DOHH2 (cell line): ENCODE measurements around the gene ATR.
"Not testable (repeated sequence)": the region's sequence is repeated elsewhere in the genome, so short reads cannot be mapped to it uniquely, and the experiment has no call there.

Experiments
- H3F3A ChIP-seq: fragments of 200-600 bp; sonication (generic), shearing (Covaris generic); 2 replicates; pipeline ENCODE4 v1.6.0; 2016; ENCODE audit warnings: antibody characterized with exemption, mild to moderate bottlenecking; ENCODE audit not compliant: control insufficient read depth, insufficient read depth
- H3K27ac ChIP-seq: fragments of 200-600 bp; sonication (generic); 2 replicates; pipeline ENCODE4 v1.5.1; 2014; ENCODE audit warnings: low read depth, mild to moderate bottlenecking, low read length, moderate library complexity
- H3K27me3 ChIP-seq: fragments of 200-600 bp; sonication (generic); 2 replicates; pipeline ENCODE4 v1.6.1; 2014; ENCODE audit warnings: mild to moderate bottlenecking, low read length, mixed read lengths; ENCODE audit not compliant: control insufficient read depth
- H3K36me3 ChIP-seq: fragments of 200-600 bp; sonication (generic); 2 replicates; pipeline ENCODE4 v1.6.1; 2014; ENCODE audit warnings: mild to moderate bottlenecking, low read length, moderate library complexity, mixed read lengths; ENCODE audit not compliant: control insufficient read depth
- H3K4me1 ChIP-seq: fragments of 200-600 bp; sonication (generic); 2 replicates; pipeline ENCODE4 v1.6.1; 2014; ENCODE audit warnings: mild to moderate bottlenecking, low read length, mixed read lengths; ENCODE audit not compliant: control insufficient read depth
- H3K4me2 ChIP-seq: fragments of 200-600 bp; sonication (generic); 2 replicates; pipeline ENCODE4 v1.6.0; 2014; ENCODE audit warnings: mild to moderate bottlenecking, low read length, moderate library complexity
- H3K4me3 ChIP-seq: fragments of 200-600 bp; sonication (generic); 2 replicates; pipeline ENCODE4 v1.5.1; 2014; ENCODE audit warnings: mild to moderate bottlenecking, low read length, mixed read lengths
- H3K79me2 ChIP-seq: fragments of 200-600 bp; sonication (generic); 2 replicates; pipeline ENCODE4 v1.6.1; 2014; ENCODE audit warnings: mild to moderate bottlenecking, low read length, mixed read lengths; ENCODE audit not compliant: control insufficient read depth
- H3K9me2 ChIP-seq: fragments of 200-600 bp; sonication (generic); replicated peaks from 2 replicates; pipeline ENCODE4 v1.6.1; 2014; ENCODE audit warnings: mild to moderate bottlenecking, low read length, mixed read lengths; ENCODE audit not compliant: control insufficient read depth
- H3K9me3 ChIP-seq: fragments of 200-600 bp; sonication (generic); 2 replicates; pipeline ENCODE4 v1.6.1; 2014; ENCODE audit warnings: antibody characterized with exemption, low read length, mixed read lengths; ENCODE audit not compliant: control insufficient read depth, insufficient read depth
- H4K20me1 ChIP-seq: fragments of 200-600 bp; sonication (generic); 2 replicates; pipeline ENCODE4 v1.6.0; 2014; ENCODE audit warnings: low read depth, mild to moderate bottlenecking, antibody characterized with exemption, low read length, moderate library complexity; ENCODE audit not compliant: control insufficient read depth, insufficient read depth
- EZH2phosphoT487 ChIP-seq: fragments of 200-600 bp; sonication (generic); IDR thresholded peaks from 2 replicates; pipeline ENCODE4 v1.6.1; 2017; ENCODE audit warnings: borderline replicate concordance, mild to moderate bottlenecking, antibody characterized with exemption, low read length, moderate library complexity, mixed read lengths
- TF ChIP-seq, protein P1 (sequence below): fragments of 200-600 bp; sonication (generic); IDR thresholded peaks from one replicate; pipeline ENCODE4 v1.5.1; 2014; ENCODE audit warnings: antibody characterized with exemption, mild to moderate bottlenecking, low read depth, low read length; ENCODE audit not compliant: poor library complexity, severe bottlenecking

The ATR gene

GRCh38 chr3:142560118-142560517, 18.4 kb downstream of the ATR start:
- H3K27me3 ChIP-seq = no peaks in the 10 kb centered on the region
- no peaks in the 10 kb centered on the region for H3K79me2 ChIP-seq
- H3K4me2 ChIP-seq = no peak overlapping the region
- no peaks in the 10 kb centered on the region for H4K20me1 ChIP-seq
- H3K36me3 ChIP-seq = peaks cover 67% of the 10 kb centered on the region
- TF ChIP-seq, protein P1, sequence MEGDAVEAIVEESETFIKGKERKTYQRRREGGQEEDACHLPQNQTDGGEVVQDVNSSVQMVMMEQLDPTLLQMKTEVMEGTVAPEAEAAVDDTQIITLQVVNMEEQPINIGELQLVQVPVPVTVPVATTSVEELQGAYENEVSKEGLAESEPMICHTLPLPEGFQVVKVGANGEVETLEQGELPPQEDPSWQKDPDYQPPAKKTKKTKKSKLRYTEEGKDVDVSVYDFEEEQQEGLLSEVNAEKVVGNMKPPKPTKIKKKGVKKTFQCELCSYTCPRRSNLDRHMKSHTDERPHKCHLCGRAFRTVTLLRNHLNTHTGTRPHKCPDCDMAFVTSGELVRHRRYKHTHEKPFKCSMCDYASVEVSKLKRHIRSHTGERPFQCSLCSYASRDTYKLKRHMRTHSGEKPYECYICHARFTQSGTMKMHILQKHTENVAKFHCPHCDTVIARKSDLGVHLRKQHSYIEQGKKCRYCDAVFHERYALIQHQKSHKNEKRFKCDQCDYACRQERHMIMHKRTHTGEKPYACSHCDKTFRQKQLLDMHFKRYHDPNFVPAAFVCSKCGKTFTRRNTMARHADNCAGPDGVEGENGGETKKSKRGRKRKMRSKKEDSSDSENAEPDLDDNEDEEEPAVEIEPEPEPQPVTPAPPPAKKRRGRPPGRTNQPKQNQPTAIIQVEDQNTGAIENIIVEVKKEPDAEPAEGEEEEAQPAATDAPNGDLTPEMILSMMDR = no peak
- no peak for TF ChIP-seq EZH2phosphoT487
- H3K4me3 ChIP-seq = no peak overlapping the region
- no peaks in the 10 kb centered on the region for H3K9me3 ChIP-seq
- no peaks in the 10 kb centered on the region for H3K9me2 ChIP-seq
- H3F3A ChIP-seq = no peaks in the 10 kb centered on the region
- H3K4me1 ChIP-seq = no peaks in the 10 kb centered on the region
- H3K27ac ChIP-seq = no peak overlapping the region

DNA sequence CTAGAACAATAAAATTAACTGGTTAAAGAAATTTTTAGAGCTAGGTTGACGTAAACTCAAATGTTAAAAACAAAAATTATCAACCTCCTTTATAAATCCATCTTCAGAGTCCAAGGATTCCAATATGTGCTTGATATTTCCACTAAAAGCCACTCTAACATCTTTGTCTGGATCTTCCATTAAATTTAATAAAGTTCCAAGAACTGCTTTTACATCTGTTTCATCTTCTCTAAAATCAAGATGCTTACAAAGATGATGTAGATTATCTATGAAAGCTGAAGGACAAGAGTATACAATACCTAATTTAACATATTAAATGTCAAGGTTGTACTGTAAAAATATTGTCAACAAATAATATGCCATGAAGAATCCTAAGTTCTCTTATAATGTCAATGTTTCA, 24.8 kb downstream of the ATR start:
- Histone ChIP-seq H3K79me2 (no peaks in the 10 kb centered on the region), H3K4me1 (no peaks in the 10 kb centered on the region), H3K9me3 (no peaks in the 10 kb centered on the region), H3K4me3 (no peak overlapping the region), H3K27me3 (no peaks in the 10 kb centered on the region), H3K4me2 (no peak overlapping the region), H3K27ac (no peak overlapping the region), H3K9me2 (no peaks in the 10 kb centered on the region), H4K20me1 (no peaks in the 10 kb centered on the region), H3F3A (no peaks in the 10 kb centered on the region), H3K36me3 (peaks cover 80% of the 10 kb centered on the region)
- TF ChIP-seq, protein P1 = no peak
- TF ChIP-seq EZH2phosphoT487 = no peak

DNA sequence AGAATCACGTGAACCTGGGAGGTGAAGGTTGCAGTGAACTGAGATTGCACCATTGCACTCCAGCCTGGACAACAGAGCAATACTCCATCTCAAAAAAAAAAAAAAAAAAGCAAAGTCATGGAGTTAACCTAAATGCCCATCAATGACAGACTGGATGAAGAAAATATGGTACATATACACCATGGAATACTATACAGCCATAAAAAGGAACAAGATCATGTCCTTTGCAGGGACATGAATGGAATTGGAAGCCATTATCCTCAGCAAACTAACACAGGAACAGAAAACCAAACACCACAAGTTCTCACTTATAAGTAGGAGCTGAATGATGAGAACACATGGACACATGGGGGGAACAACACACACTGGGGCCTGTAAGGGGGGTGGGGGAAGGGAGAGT, 26.0 kb downstream of the ATR start:
- H3K27me3 ChIP-seq, H4K20me1 ChIP-seq, H3K4me1 ChIP-seq, H3K4me2 ChIP-seq, H3K79me2 ChIP-seq, H3K9me2 ChIP-seq, H3K27ac ChIP-seq, H3F3A ChIP-seq, H3K4me3 ChIP-seq, H3K9me3 ChIP-seq: not testable (repeated sequence)
- H3K36me3 ChIP-seq = peaks cover 88% of the 10 kb centered on the region

DNA sequence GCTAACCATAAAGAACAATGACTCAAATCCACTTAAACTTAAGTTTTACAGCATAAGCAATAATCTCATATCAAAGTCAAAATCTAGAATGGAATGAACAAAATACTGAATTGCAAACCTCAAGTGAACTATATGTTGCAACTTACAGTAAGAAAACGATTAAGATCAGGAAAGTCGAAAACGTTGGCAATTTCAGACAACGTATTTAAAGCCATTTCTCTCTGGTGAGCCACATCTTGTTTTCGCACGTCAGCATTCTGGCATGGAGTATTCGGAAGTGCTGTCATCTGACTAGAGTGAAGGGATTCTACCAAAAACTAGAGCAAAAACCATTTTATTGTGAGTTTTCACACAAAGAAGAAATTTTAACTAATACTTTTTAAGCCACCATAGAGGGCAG, 28.5 kb downstream of the ATR start:
- Histone ChIP-seq H4K20me1 (no peaks in the 10 kb centered on the region), H3K36me3 (peaks cover 87% of the 10 kb centered on the region), H3K4me3 (no peak overlapping the region), H3F3A (no peaks in the 10 kb centered on the region), H3K27me3 (no peaks in the 10 kb centered on the region), H3K27ac (no peak overlapping the region), H3K4me2 (no peak overlapping the region), H3K79me2 (no peaks in the 10 kb centered on the region), H3K4me1 (no peaks in the 10 kb centered on the region), H3K9me3 (no peaks in the 10 kb centered on the region), H3K9me2 (no peaks in the 10 kb centered on the region)
- TF ChIP-seq, protein P1 = no peak
